ENCODE results near the gene RAD51B.

Gene RAD51B

GRCh38 chr14:68477461-68478085 is 658.0 kb downstream of the RAD51B start:
- DNase-seq = no peak

DNA sequence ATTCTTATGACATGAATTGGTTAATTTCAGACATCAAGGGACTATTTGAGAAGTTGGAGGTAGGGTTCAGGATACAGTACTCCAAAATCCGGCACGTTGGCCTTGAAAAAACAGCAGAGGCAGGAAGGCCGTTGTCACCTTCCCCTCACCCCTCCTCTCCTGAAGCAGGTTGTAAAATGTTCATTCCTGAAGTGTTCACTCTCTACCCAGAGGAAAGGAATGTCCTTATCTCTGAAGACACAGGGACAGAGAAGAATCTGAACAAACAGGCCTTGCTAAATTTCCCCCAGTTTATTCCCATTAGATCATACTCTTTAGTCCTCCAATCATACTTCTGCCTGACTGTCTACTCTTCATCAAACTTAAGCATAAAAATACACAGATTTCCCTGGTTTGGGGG is 659.7 kb downstream of the RAD51B start:
- no peak for DNase-seq

DNA sequence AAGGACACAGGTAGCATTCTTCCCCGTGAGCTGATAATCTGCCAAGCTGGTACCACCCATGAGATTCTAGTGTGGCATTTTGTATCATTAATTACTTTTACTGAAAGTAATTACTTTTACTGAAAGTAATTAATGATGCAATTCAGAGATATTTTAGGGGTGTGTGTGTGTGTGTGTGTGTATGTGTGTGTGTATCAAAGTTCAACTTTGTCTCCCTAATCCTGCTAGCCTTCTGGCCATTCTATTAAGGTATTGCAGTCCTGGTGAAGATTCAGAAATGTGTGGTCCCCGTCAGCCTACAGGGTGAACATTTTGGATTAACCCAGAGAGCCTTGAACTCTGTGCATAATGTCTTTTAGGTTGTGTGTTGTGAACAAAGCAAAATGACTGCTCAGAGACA is 662.4 kb downstream of the RAD51B start:
- no peak for DNase-seq

GRCh38 chr14:68482772-68483395 is 663.3 kb downstream of the RAD51B start:
- no peak for DNase-seq

GRCh38 chr14:68486033-68486732 is 666.6 kb downstream of the RAD51B start:
- no peak for DNase-seq

GRCh38 chr14:68486809-68487208 is 667.2 kb downstream of the RAD51B start:
- no peak for DNase-seq

DNA sequence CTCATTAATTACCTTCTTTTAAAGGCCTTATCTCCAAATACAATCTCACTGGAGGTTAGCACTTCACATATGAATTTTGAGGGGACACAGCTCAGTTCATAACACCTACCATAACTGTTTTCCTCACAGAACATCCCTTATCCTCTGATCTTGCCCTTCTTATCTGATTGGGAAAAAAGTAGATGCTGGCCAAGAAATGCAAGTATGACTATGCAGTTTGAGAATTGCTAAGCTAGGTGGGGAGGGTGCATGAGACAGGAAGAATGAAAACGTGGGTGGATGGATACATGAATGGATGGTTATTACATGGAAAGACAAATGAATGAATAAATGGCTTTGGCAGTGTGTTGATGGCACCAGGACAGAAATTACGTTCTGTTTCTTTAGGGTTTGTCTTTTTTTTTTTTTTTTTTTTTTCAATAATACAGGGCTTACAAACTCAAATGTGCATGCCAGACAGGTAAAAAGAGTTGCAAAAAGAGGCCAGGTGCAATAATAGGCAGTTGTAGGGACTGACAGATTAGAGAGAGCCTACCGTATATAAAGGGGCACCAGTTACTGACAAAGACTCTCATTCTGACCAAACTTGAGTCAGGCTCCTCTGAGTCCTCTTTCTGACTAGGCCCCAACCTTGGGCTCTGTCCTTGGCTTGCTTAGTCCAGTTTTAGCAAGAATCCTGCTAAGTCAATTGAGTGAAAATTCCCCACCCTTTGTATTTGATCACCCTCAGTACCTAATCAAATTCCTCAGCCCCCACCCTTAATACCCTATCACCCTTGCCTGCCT is 668.4 kb downstream of the RAD51B start:
- DNase-seq = no peak

DNA sequence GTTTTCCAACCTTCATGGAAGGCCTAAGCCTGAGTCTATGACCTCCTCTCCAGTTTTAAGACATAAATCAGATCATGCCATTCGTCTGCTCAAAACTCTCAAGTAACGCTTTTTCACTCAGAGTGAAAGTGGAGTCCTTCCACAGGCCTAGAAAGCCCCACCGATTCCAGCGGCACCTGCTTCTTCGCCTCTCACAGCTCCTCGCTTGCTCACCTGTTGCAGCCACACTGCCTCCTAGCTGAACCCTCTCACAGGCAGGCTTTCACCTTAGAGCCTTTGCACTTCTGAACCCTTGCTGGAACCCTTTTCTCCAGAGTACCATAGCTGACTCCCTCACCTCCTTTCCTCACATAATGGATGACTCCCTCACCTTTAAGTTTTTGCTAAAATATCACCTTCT is 672.2 kb downstream of the RAD51B start:
- no peak for DNase-seq

GRCh38 chr14:68492381-68493151 is 673.0 kb downstream of the RAD51B start:
- no peak for DNase-seq

DNA sequence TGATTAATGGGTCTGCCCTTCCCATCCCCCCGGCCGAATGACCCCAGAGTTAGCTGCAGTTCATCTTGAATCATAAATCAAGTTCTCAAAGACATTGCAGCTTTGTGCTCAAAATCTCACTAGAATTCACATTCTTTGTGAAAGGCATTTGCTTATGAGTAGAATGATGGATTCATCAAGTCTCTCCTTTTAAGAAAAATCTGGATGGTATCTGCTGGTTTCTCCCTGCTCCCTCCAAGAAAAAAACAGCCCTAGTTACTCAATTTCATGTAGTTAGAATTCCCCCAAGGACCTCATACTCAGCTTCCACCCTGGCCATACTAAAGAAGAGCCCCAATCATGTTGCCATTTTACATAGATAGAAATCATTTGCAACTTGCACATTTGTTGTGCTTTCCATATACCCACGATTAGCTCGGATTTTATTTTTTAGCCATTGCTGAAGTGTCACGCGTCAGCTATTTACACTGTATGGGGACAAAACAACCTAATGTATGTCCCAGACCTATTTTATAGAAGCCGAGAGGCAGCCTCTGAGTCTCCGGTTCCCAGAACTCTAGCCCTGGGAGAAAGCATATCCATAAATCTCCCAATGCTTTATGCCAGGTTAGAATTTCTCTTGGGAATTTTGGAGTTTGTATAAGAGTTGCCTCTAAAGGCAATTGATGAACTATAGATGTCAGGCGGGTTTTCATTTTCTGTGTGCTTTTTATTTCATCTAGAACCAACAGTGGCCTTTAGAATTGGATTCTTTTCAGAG is 673.8 kb downstream of the RAD51B start:
- no peak for DNase-seq

DNA sequence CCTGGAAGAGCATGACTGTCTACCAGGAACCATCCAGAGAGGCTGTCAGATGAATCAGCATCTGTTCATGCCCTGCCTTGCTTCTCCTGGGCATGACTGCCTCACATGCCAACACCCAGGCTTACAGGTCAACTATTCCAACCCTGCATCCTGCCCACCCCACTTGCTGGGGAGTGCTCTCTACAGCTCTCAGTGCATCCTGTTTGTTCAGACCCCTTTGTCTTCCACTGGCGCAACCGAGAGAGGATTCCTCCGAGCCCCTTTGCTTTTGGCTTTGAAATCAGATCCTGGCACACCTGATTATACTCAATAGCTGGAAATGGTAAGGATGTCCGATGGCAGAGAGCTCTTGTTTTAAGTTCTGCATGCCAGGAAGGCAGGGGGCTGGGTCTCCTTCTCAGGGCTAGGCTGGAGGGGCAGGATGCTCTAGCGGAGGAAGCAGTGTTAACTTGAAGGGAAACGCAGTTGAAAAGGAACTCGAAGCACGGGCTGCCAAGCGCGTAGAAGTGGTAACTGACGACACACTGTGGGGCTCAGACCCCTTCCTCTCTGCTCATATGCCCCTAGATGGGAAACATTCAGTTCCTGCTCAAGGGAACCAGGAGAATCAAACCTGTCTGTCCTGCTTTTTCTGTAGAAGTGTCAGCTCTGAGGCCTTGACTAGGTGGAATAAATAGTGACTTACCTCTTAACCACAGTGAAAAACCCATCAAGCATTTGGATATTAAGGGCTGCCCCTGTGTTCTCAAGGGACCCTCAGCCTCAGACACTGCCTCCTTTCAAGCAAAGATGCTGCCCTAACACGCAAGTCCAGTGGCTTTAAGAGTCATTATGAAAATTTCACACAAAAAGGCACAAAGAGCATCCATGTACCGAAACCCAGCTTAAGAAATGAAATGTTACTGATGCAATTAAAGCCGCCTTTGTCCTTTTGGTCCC is 675.8 kb downstream of the RAD51B start:
- DNase-seq = no peak

DNA sequence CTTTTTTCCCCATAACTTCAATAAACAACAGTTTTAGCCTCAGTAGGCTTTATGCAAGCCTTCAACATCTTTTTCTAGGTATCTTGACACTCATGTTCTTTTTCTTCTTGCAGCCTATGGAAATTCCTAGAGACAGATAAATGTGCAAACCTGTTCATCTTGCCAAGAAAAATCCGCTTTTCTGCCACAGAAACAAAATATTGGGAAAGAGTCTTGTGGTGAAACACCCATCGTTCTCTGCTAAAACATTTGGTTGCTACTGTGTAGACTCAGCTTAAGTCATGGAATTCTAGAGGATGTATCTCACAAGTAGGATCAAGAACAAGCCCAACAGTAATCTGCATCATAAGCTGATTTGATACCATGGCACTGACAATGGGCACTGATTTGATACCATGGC is 677.4 kb downstream of the RAD51B start:
- no peak for DNase-seq

DNA sequence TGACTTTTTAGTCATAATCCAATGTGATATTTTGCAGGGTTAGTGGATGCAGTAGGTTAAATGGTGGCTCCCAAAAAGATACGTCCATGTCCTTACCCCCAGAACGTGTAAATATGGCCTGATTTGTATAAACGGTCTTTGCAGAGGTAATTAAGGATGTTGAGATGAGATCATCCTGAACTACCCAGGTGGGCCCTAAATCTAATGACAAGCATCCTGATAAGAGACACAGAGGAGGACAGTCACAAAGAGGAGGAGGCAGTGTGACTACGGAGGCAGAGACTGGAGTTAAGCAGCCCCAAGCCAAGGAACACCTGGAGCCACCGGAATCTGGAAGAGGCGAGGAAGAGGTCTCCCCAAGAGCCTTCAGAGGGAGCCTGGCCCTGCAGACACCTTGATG is 679.9 kb downstream of the RAD51B start:
- DNase-seq = no peak

GRCh38 chr14:68501171-68501570 is 681.6 kb downstream of the RAD51B start:
- DNase-seq = no peak

GRCh38 chr14:68501614-68502052 is 682.1 kb downstream of the RAD51B start:
- DNase-seq = no peak

GRCh38 chr14:68502230-68502629 is 682.7 kb downstream of the RAD51B start:
- DNase-seq = no peak

- no peak for DNase-seq
Observed at GRCh38 chr14:68503186-68503825, 683.7 kb downstream of the RAD51B start.

GRCh38 chr14:68504861-68505260 is 685.3 kb downstream of the RAD51B start:
- no peak for DNase-seq

DNA sequence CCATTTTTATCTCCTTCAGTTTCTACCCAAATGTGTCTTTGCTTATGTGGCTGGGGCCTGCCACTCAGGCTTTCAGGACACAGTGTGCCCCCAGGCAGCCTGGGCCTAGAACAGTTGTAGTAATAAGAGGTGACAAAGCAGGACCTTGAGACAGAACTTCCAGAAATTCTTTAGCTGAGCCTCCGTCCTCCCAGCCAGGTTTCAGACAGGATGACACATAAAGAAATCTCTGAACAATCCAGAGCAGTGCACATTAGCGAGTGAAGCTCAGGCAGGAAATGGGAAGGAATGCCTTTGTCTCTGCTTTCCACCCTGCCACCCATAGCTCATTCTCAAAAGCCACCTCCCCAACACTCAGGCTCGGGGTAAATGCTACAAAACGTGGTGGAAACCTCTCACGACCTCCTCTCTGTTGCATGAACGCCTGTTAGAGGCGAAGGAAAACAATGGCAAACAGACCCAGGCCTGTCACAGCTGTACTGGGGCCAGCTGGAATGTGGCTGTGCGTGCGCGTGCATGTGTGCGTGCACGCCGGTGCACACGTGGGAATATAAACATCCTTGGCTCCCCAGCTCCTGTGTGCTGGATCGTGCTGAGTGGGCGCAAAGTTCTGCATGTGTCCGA is 686.6 kb downstream of the RAD51B start:
- DNase-seq = no peak
